HG02642 (cell line): ENCODE results near the gene ZCCHC24.

Source experiments
- ATAC-seq: cut with Tn5 transposase; IDR thresholded peaks from one replicate; pipeline ENCODE4 v1.9.1; 2021; ENCODE audit warnings: mild to moderate bottlenecking; ENCODE audit not compliant: unreplicated experiment, poor library complexity

The ZCCHC24 gene

DNA sequence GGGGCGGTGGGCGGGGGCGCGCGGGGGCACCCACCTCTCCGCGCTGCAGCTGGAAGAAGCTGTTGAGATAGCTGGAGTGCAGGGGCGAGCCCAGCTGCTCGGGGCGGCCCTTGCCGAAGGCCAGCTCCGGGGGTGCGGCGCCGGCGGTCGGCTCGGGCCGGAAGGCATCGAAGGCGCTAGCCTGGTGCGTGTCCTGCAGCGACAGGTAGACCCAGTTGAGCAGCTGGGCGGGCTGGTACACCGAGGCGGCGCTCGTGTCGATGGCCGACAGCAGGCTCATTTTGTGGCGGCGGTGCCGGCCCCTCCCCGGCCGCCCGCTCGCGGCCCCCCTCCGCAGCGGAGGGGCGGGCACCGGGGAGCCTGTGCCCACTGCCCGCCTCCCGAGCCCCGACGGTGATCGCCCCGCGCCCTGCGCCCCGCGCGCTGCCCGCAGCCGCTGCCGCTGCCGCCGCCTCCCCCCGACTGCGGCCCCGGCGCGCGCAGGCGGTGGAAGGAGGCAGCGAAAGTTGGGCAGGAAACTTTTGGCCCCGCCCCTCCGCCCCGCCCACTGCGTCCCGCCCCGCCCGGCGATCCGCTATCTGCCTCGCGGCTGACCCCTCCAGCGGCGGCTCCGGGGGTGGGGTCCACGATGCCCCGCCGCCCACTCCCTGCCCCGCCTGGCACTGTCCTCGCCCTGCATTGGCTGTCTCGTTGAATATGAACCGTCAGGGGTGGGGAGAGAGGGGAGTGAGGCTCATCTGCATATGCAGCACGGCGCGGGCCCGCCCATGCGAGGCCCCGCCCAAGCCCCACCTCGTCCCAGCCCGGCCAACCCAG, at the start of gene ZCCHC24:
TSS of gene ZCCHC24 (minus strand) at position 464 of the 816 bp plus-strand sequence. CDS start at position 280, 184 bp downstream.
- ATAC-seq = peak; percentile 94

DNA sequence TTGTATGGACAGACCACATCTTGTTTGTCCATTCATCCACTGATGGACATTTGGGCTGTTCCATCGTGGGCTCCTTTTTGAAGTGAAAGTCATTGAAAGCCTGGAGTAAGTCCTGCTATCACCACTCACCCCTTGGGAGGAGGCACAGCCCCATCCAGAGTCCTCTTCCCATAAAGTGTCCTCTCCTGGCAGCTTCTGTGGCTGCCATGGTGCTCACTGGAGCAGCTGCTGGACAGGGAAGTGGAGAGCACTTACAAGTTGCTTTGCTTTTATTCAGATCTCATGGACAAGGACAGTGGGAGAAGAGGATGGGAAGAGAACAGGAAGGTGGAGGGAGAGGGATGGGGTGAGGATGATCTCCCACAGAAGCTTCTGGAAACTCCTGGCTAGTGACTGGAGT, 48.4 kb upstream of the ZCCHC24 start:
- ATAC-seq = no peak

- ATAC-seq = no peak
Observed at GRCh38 chr10:79492839-79493238, 47.4 kb upstream of the ZCCHC24 start.

GRCh38 chr10:79492256-79492655, 46.8 kb upstream of the ZCCHC24 start:
- no peak for ATAC-seq

DNA sequence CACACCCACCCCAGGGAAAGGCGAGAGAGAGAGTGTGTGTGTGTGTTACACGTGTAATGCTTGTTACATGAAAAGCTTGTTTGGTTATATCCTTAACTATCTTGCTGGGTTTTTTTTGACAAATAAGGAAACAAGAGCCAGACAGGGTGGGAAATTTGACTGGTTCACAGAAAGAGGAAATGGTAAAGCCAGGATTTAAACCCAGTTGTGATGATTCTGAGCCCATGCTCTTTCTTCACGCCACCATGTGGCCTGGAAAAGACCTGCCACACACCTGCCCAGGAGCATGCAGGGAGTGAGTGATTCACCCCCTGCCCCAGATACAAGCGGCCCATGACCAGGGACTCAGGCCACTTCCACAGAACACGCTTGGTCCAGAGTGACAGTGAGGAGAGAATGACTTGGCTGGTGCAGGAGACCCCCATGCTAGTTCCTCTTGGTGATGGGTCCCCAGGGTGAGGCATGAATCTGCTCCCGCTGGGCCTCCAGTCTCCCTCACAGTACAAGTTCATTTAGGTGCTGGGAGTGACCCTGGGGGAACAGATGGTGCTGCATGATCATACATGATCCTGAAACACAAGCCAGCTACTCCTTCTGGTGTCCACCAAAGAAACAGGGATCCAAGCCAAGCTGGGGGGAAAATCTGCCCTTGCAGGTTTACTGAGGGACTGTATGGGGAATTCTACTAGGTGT, 45.9 kb upstream of the ZCCHC24 start:
- ATAC-seq = no peak

DNA sequence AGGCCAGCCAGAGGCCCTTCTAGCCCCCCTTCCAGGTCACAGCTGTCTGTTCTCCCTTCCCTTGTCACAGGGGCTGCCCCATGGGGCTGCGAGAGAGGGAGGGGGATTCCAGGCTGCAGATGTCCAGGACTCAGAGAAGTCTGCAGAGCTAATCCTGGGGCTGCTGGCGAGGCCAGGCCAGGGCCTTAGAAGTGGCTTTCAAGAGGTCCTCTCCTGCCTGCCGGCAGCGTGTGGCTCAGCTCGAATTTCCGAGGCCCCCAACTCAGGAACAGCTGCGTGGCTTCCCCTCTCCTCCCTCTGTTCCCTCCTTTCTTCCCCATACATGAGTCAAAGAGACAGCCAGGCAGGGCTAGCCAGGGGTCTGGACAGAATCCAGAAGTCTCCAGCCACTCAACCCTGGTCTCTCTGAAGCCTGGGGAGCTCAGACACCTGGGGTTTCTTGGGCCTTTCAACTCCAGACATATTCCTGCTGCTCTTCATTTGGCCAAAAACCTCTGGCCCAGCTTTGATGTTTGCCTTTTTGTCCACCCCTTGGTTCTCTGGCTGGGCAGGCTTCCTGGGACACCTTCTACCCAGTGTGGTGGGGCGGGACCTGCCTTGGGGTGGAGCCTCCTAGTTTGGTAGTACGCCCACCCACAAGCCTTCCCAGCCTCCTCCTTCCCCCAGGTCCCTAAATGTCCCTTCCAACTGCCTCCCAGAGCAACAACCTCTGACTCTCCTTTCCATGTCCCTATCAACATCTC, 45.1 kb upstream of the ZCCHC24 start:
- ATAC-seq = no peak

- no peak for ATAC-seq
Observed at GRCh38 chr10:79488870-79489269, 43.4 kb upstream of the ZCCHC24 start.

GRCh38 chr10:79488336-79488735, 42.9 kb upstream of the ZCCHC24 start:
- ATAC-seq = no peak

- peak; percentile 69 for ATAC-seq
Observed at GRCh38 chr10:79487296-79488194, 42.1 kb upstream of the ZCCHC24 start.

DNA sequence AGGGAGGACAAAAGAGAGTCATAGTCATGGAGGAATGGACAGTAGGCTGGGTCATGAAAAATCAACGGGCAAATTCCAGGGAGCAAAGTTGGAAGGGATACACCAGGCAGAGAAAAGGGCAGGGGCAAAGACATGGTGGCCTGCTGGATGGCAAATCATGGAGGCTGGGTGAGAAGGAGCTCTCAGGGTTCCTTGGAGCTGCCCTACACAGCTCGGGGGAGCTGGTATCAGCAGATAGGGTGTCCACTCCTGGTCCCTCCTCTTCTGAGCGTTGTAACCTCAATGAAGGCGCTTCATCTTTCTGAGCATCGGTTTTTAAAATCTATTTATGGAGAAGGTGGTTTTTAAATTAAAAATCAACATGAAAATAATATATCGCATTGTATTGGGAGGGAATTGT, 39.1 kb upstream of the ZCCHC24 start:
- ATAC-seq = no peak

DNA sequence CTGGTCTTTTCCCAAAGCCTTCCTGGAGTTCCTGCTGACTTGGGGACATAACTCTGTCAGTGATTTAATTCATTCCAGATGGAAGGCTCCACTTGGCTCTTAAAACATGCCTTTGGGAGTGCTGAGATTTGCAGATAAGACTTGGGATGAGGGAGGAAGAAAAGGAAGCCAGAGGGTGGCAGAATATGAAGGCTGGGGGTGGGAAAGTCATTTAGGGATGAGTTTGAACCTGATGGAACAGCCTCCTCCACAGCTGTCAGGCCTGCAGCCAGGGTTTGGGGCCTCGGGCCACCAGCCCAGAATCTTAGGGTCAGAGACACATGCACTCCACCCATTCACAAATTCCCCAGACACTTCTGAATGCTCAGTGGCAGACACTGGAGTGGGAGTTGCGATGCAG, 38.5 kb upstream of the ZCCHC24 start:
- ATAC-seq = no peak

GRCh38 chr10:79483299-79483698, 37.9 kb upstream of the ZCCHC24 start:
- no peak for ATAC-seq

- no peak for ATAC-seq
Observed at GRCh38 chr10:79482741-79483140, 37.3 kb upstream of the ZCCHC24 start.

DNA sequence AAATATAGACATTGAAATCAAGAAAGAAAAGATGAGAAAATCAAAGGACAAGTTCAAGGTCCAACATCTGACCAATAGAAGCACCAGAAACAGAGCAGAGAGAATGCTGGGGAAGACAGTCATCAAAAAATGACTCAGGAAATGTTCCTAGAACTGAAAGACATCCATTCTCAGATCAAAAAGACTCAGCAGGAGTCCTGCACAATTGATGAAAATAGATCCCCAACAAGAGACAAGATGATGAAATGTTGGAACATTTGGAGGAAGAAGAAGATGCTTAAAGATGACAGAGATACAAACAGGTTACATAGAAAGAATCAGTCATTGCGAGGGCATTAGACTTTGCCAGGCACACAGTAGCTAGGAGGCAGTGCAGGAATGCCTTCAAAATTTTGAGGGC, 36.9 kb upstream of the ZCCHC24 start:
- no peak for ATAC-seq

GRCh38 chr10:79479283-79479909, 34.0 kb upstream of the ZCCHC24 start:
- no peak for ATAC-seq

- ATAC-seq = no peak
Observed at GRCh38 chr10:79477456-79477855, 32.0 kb upstream of the ZCCHC24 start.

- no peak for ATAC-seq
Observed at GRCh38 chr10:79476645-79477044, 31.2 kb upstream of the ZCCHC24 start.

DNA sequence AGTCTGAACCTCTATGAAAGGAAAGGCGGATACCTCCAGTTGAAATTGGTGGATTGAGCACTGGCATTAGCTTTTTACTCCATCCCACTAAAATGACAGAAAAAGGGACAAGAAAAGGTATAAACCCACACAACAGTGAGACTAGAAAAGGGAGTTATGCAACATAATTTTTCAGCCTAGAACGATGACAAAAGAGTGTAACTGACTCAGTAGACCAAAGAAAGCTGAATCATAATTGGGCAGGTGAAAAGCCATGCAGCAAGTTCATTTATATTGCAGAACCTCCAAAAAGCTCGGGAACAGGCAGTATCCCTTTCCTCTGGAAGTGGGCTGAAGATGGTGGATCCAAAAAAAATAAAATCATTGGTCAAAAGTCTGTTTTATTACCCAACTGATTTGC, 30.5 kb upstream of the ZCCHC24 start:
- ATAC-seq = no peak

DNA sequence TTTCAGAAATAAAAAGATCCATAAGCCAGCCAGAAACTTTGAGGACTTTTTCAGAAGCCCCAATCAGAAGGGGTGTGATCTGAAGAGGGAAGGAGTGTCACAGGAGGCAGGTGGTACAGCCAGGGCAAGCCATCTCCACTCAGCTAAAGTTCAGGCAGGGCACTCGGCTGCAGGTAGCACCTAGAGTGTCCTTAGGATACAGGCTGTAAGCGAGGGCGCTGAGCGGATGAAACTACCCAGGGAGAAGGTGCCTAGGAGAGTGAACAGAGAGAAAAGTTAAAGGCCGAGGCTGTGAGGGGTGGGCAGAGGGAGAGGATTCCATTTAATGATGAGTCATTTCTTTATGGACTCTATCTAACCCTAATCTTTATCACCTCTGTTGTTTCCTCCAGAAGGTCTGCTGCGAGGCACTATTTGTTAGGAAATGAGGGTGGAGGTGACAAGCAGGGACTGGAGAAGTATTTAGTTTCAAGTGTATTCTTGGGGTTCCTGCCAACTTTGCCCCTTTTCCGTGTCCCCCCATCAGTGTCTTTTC, 29.8 kb upstream of the ZCCHC24 start:
- no peak for ATAC-seq
